ENCODE measurements around the gene HPDL.
A peak's percentile ranks its signal among the peaks of the same experiment; 100 is the strongest.
"Not testable (repeated sequence)": the region's sequence is repeated elsewhere in the genome, so short reads cannot be mapped to it uniquely, and the experiment has no call there.

The HPDL gene

GRCh38 chr1:45326627-45327623 lies at the start of gene HPDL:
HPDL (plus strand) TSS chr1:45326895; CDS start chr1:45327149, 254 bp downstream.
- DNase-seq: peak; percentile 35

- no peak for DNase-seq
Measured at GRCh38 chr1:45282351-45282750, 44.3 kb upstream of the HPDL start.

GRCh38 chr1:45284858-45285257 lies 41.8 kb upstream of the HPDL start:
- DNase-seq: not testable (repeated sequence)

GRCh38 chr1:45286521-45286920 lies 40.2 kb upstream of the HPDL start:
- DNase-seq: not testable (repeated sequence)

GRCh38 chr1:45291002-45291401 lies 35.7 kb upstream of the HPDL start:
- not testable (repeated sequence) for DNase-seq

- no peak for DNase-seq
Measured at GRCh38 chr1:45291716-45292115, 35.0 kb upstream of the HPDL start.

GRCh38 chr1:45297666-45298356 lies 28.9 kb upstream of the HPDL start:
- no peak for DNase-seq

- DNase-seq: no peak
Measured at GRCh38 chr1:45299296-45299695, 27.4 kb upstream of the HPDL start.

GRCh38 chr1:45299981-45300668 lies 26.6 kb upstream of the HPDL start:
- peak; percentile 83 for DNase-seq

- DNase-seq: no peak
Measured at GRCh38 chr1:45300669-45300997, 26.1 kb upstream of the HPDL start.

GRCh38 chr1:45302505-45303150 lies 24.1 kb upstream of the HPDL start:
- no peak for DNase-seq

- peak; percentile 91 for DNase-seq
Measured at GRCh38 chr1:45303520-45304310, 23.0 kb upstream of the HPDL start.

GRCh38 chr1:45304311-45305081 lies 22.2 kb upstream of the HPDL start:
- DNase-seq: peak; percentile 27

GRCh38 chr1:45305231-45305630 lies 21.5 kb upstream of the HPDL start:
- DNase-seq: no peak

GRCh38 chr1:45306319-45306718 lies 20.4 kb upstream of the HPDL start:
- DNase-seq: no peak

- DNase-seq: no peak
Measured at GRCh38 chr1:45306905-45307304, 19.8 kb upstream of the HPDL start.

- DNase-seq: no peak
Measured at GRCh38 chr1:45314266-45314665, 12.4 kb upstream of the HPDL start.

- DNase-seq: no peak
Measured at GRCh38 chr1:45317166-45317565, 9.5 kb upstream of the HPDL start.

GRCh38 chr1:45319761-45320160 lies 6.9 kb upstream of the HPDL start:
- DNase-seq: no peak

- DNase-seq: no peak
Measured at GRCh38 chr1:45321444-45321843, 5.3 kb upstream of the HPDL start.

GRCh38 chr1:45322486-45323040 lies 4.1 kb upstream of the HPDL start:
- no peak for DNase-seq

Data from NCI-H510A treated with DMSO at 0.1 percent for 48 hours (cell line).